Fibroblast of pulmonary artery (primary cell): Measurements from ENCODE around the gene PANK4.

Experiments used
- DNase-seq: peaks from one replicate; pipeline ENCODE4 v3.0.0-alpha.2; 2010; ENCODE audit warnings: low read depth
- H3K4me3 ChIP-seq: replicated peaks from 2 replicates; pipeline ENCODE4 v1.5.1; 2011; ENCODE audit warnings: low read depth, mild to moderate bottlenecking, control low read depth, low read length, moderate library complexity
- TF ChIP-seq, protein P1 (sequence below): IDR thresholded peaks from 2 replicates; pipeline ENCODE4 v1.5.1; 2011; ENCODE audit warnings: mild to moderate bottlenecking, control low read depth, low read length, inconsistent platforms; ENCODE audit errors: missing control alignments

The PANK4 gene

GRCh38 chr1:2468540-2468939 lies 57.9 kb downstream of the PANK4 start:
- H3K4me3 ChIP-seq, result no peak overlapping the region
- no peak for DNase-seq
- TF ChIP-seq, protein P1, sequence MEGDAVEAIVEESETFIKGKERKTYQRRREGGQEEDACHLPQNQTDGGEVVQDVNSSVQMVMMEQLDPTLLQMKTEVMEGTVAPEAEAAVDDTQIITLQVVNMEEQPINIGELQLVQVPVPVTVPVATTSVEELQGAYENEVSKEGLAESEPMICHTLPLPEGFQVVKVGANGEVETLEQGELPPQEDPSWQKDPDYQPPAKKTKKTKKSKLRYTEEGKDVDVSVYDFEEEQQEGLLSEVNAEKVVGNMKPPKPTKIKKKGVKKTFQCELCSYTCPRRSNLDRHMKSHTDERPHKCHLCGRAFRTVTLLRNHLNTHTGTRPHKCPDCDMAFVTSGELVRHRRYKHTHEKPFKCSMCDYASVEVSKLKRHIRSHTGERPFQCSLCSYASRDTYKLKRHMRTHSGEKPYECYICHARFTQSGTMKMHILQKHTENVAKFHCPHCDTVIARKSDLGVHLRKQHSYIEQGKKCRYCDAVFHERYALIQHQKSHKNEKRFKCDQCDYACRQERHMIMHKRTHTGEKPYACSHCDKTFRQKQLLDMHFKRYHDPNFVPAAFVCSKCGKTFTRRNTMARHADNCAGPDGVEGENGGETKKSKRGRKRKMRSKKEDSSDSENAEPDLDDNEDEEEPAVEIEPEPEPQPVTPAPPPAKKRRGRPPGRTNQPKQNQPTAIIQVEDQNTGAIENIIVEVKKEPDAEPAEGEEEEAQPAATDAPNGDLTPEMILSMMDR, result no peak

GRCh38 chr1:2468041-2468472 lies 58.3 kb downstream of the PANK4 start:
- H3K4me3 ChIP-seq, result no peak overlapping the region
- TF ChIP-seq, protein P1, result no peak
- DNase-seq, result peak; percentile 33

GRCh38 chr1:2466958-2467554 lies 59.3 kb downstream of the PANK4 start:
- no peak overlapping the region for H3K4me3 ChIP-seq
- TF ChIP-seq, protein P1, result no peak
- no peak for DNase-seq

- TF ChIP-seq, protein P1, result no peak
Observed at GRCh38 chr1:2466270-2466665, 60.1 kb downstream of the PANK4 start.

GRCh38 chr1:2465371-2466269 lies 60.8 kb downstream of the PANK4 start:
- TF ChIP-seq, protein P1, result no peak
- no peak for DNase-seq
- no peak overlapping the region for H3K4me3 ChIP-seq

More at GRCh38 chr1:2466270-2466665, 60.1 kb downstream of the PANK4 start:
- no peak for DNase-seq
- H3K4me3 ChIP-seq, result no peak overlapping the region

DNA sequence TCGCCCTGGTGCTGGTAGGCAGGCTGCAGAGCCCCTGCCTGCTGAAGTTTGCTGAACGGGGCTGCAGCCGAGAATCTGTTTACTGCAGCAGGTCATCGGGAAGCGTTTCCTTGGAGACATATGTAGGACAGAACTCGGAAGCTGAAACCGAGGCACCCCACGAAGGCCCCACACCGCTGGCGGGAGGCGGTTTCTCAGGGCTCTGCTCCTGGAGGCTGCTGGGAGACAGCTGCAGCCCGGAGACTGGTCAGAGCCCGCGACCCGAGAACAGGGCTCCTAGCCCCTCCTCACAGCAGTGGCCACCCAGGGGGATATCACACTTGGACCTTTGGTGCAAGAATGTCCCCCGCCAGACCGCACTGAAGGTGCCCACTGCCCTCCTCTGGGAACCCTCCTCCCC lies 63.0 kb downstream of the PANK4 start:
- no peak overlapping the region for H3K4me3 ChIP-seq
- DNase-seq, result no peak
- TF ChIP-seq, protein P1, result no peak

GRCh38 chr1:2462819-2463218 lies 63.6 kb downstream of the PANK4 start:
- H3K4me3 ChIP-seq, result no peak overlapping the region
- no peak for DNase-seq
- TF ChIP-seq, protein P1, result no peak
